Uterus (tissue), 2 donors: ENCODE measurements around the gene CDKAL1.

Source experiments
- CTCF ChIP-seq, 4 experiments: fragments of 200-600 bp in 2 of 4; fragments of 450-650 bp in 2 of 4; sonication (generic) in 2 of 4; IDR thresholded peaks; one replicate each; pipeline ENCODE4 v1.5.1; 2016 to 2019; ENCODE audit warnings: antibody characterized with exemption in 4 of 4, mild to moderate bottlenecking in 2 of 4, moderate library complexity in 1 of 4
- POLR2A ChIP-seq, 2 donors: fragments of 450-650 bp; IDR thresholded peaks; one replicate each; pipeline ENCODE4 v1.6.1; 2016; ENCODE audit warnings: antibody characterized with exemption in 2 of 2, mild to moderate bottlenecking in 1 of 2, moderate library complexity in 1 of 2

- TF ChIP-seq CTCF (IDR thresholded peaks at IDR 0.05) (no peak), POLR2A (IDR thresholded peaks at IDR 0.05) (no peak)
These were observed 648.3 kb downstream of the CDKAL1 start for GRCh38 chr6:21182589-21182988.
